Sigmoid colon (tissue), 7 donors: Measurements from ENCODE around the gene PJA2. TPM values are rescaled to one million over a fixed set of nuclear protein-coding genes. Genes with fewer than 3 reads are reported as not detected.
A peak's percentile ranks its signal among the peaks of the same experiment; 100 is the strongest.

Source experiments
- DNase-seq: peaks from one replicate; pipeline ENCODE4 v3.0.0-alpha.2; 2019
- H3K27ac ChIP-seq, 4 donors: fragments of 200-600 bp; sonication (generic); one replicate each; pipeline ENCODE4 v1.5.1; 2016 to 2019; ENCODE audit warnings: mild to moderate bottlenecking in 1 of 4
- H3K27me3 ChIP-seq, 3 donors: fragments of 200-600 bp; sonication (generic); one replicate each; pipeline ENCODE4 v1.5.1; 2019; ENCODE audit warnings: mild to moderate bottlenecking in 1 of 3
- H3K36me3 ChIP-seq, 4 donors: fragments of 200-600 bp; sonication (generic); one replicate each; pipeline ENCODE4 v1.5.1; 2016 to 2019
- H3K4me1 ChIP-seq, 4 donors: fragments of 200-600 bp; sonication (generic); one replicate each; pipeline ENCODE4 v1.5.1; 2017 to 2019
- H3K4me3 ChIP-seq, 4 donors: fragments of 200-600 bp; sonication (generic); one replicate each; pipeline ENCODE4 v1.5.1; 2017 to 2019; ENCODE audit warnings: mild to moderate bottlenecking in 2 of 4, moderate library complexity in 1 of 4
- H3K9me3 ChIP-seq, 4 donors: fragments of 200-600 bp in 3 of 4; sonication (generic) in 3 of 4; one replicate each; pipeline versions ENCODE4 v1.5.1 to v1.6.1; 2013 to 2019
- EP300 ChIP-seq, 4 donors: sonication (generic); formaldehyde crosslinking; IDR thresholded peaks; one replicate each; pipeline ENCODE4 v1.6.1; 2017; ENCODE audit warnings: antibody characterized with exemption in 4 of 4
- POLR2A ChIP-seq, 2 donors: fragments of 450-650 bp; IDR thresholded peaks; one replicate each; pipeline ENCODE4 v1.6.1; 2016; ENCODE audit warnings: antibody characterized with exemption in 2 of 2, mild to moderate bottlenecking in 2 of 2, moderate library complexity in 2 of 2
- POLR2AphosphoS5 ChIP-seq, 4 donors: sonication (generic); formaldehyde crosslinking; IDR thresholded peaks; one replicate each; pipeline ENCODE4 v1.6.1; 2017; ENCODE audit warnings: antibody characterized with exemption in 4 of 4
- WGBS, 2 donors: extraction: QIAGEN DNeasy Blood & Tissue Kit; methylation state at CpG; one replicate each; pipeline ENCODE4 v1.1.7; 2013; 5-methylcytosine and 5-hydroxymethylcytosine counted together
- intact Hi-C: fragments of 100-400 bp; cut with DNase I; formaldehyde crosslinking; loops from one replicate; pipeline ENCODE4 v1.15.1; 2023
- polyA plus RNA-seq, 3 donors: library from polyadenylated mRNA; stranded (reverse); fragments of 200-250 nt; gene quantifications; one replicate each; pipeline ENCODE4 v1.2.3, GENCODE V29; 2013
- total RNA-seq, 4 donors: library from RNA; depleted of rRNA; stranded (reverse); fragments of >200 nt; gene quantifications; one replicate each; pipeline ENCODE4 v1.1.0, GENCODE V29; 2016
- TF ChIP-seq, protein P1 (sequence below), 4 experiments: fragments of 450-650 bp in 3 of 4; fragments of 200-600 bp in 1 of 4; IDR thresholded peaks; one replicate each; pipeline ENCODE4 v1.5.1; 2016 to 2019; ENCODE audit warnings: antibody characterized with exemption in 4 of 4, mild to moderate bottlenecking in 3 of 4, moderate library complexity in 2 of 4
- donor health status: healthy with polysubstance abuse.
- donor health status: Bipolar disorder and iron deficiency.
- donor health status: healthy.

The PJA2 gene, protein sequence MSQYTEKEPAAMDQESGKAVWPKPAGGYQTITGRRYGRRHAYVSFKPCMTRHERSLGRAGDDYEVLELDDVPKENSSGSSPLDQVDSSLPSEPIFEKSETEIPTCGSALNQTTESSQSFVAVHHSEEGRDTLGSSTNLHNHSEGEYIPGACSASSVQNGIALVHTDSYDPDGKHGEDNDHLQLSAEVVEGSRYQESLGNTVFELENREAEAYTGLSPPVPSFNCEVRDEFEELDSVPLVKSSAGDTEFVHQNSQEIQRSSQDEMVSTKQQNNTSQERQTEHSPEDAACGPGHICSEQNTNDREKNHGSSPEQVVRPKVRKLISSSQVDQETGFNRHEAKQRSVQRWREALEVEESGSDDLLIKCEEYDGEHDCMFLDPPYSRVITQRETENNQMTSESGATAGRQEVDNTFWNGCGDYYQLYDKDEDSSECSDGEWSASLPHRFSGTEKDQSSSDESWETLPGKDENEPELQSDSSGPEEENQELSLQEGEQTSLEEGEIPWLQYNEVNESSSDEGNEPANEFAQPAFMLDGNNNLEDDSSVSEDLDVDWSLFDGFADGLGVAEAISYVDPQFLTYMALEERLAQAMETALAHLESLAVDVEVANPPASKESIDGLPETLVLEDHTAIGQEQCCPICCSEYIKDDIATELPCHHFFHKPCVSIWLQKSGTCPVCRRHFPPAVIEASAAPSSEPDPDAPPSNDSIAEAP
- 100 to 1,000 TPM; 163 to 213 (median 171) TPM for total RNA-seq
- polyA plus RNA-seq = 10 to 100 TPM; 35.4 to 40.6 (median 39.0) TPM

DNA sequence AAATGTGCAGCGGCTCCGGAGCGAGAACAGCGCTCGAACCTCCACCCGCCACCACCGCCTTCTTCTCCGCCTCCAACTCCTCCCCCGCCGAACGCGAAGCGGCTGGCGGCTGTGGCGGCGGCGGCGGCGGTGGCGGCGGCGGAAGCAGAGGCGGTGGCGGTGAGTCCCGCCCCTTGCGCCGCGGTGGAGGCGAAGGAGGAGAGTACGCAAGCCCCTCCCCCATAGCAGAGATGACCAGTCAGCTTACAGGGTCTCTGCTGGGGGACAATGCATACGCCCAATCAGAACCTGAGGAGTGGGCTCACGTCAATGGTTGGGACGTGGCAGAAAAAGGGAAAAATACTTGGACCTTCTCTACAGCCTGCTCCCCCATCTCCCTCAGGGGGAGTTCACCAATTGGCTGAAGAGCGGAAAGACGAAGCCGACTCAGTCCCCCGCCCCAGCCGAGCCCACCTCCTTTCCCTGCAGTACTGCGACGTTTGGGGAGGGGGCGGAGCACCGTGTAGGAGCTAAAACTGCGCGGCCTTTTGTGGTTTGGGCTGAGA lies at the start of gene PJA2:
Gene PJA2 (minus strand): TSS at position 131 of the 545 bp plus-strand sequence. CDS start 26,541 bp downstream, outside the sequence.
- Histone ChIP-seq H3K9me3 (no peaks in the 10 kb centered on the region), H3K4me3 (peak within 1 kb of the TSS; percentile 70 to 89 (median 85)), H3K4me1 (peaks cover 0 to 64% (median 56%) of the 10 kb centered on the region in 4 donors), H3K27me3 (no peaks in the 10 kb centered on the region), H3K36me3 (no peaks in the 10 kb centered on the region), H3K27ac (peak within 1 kb of the TSS; percentile 95 to 99 (median 98))
- WGBS, 2 donors = 0% methylated on average over 44 of the region's 44 CpGs
- intact Hi-C loops = loop anchor here (2.0 to 10.0 kb wide), 5 partner anchors 38 to 1028 kb away; partner anchors contain the start of gene FBXL17
- peak in 1 of 4 donors; percentile 58 for TF ChIP-seq EP300 (IDR thresholded peaks at IDR 0.05)
- TF ChIP-seq, protein P1, sequence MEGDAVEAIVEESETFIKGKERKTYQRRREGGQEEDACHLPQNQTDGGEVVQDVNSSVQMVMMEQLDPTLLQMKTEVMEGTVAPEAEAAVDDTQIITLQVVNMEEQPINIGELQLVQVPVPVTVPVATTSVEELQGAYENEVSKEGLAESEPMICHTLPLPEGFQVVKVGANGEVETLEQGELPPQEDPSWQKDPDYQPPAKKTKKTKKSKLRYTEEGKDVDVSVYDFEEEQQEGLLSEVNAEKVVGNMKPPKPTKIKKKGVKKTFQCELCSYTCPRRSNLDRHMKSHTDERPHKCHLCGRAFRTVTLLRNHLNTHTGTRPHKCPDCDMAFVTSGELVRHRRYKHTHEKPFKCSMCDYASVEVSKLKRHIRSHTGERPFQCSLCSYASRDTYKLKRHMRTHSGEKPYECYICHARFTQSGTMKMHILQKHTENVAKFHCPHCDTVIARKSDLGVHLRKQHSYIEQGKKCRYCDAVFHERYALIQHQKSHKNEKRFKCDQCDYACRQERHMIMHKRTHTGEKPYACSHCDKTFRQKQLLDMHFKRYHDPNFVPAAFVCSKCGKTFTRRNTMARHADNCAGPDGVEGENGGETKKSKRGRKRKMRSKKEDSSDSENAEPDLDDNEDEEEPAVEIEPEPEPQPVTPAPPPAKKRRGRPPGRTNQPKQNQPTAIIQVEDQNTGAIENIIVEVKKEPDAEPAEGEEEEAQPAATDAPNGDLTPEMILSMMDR (IDR thresholded peaks at IDR 0.05) = peak in 2 of 4 experiments; percentile 29 to 32
- TF ChIP-seq POLR2AphosphoS5 (IDR thresholded peaks at IDR 0.05) = peak; percentile 93 to 98 (median 95)
- TF ChIP-seq POLR2A (IDR thresholded peaks at IDR 0.05) = peak; percentile 80 to 95
- DNase-seq = peak; percentile 100

- H3K27ac ChIP-seq = peak overlapping the region; percentile 36 to 74 (median 72)
- WGBS, 2 donors = 22 to 50% methylated on average over 3 of the region's 3 CpGs
- H3K4me1 ChIP-seq = peaks cover 0 to 24% (median 20%) of the 10 kb centered on the region in 4 donors
- intact Hi-C loops = no loop called here
- H3K36me3 ChIP-seq = no peaks in the 10 kb centered on the region
- no peaks in the 10 kb centered on the region for H3K27me3 ChIP-seq
- no peak for DNase-seq
- H3K9me3 ChIP-seq = peaks cover 0 to 5% (median 0%) of the 10 kb centered on the region in 4 donors
- no peak overlapping the region for H3K4me3 ChIP-seq
- TF ChIP-seq EP300 (IDR thresholded peaks at IDR 0.05) (peak in 2 of 4 donors; percentile 47 to 50), POLR2AphosphoS5 (IDR thresholded peaks at IDR 0.05) (peak in 3 of 4 donors; percentile 53 to 78 (median 72))
- TF ChIP-seq, protein P1 (IDR thresholded peaks at IDR 0.05) = no peak
These were observed 45.9 kb upstream of the PJA2 start for GRCh38 chr5:109455598-109456096.

DNA sequence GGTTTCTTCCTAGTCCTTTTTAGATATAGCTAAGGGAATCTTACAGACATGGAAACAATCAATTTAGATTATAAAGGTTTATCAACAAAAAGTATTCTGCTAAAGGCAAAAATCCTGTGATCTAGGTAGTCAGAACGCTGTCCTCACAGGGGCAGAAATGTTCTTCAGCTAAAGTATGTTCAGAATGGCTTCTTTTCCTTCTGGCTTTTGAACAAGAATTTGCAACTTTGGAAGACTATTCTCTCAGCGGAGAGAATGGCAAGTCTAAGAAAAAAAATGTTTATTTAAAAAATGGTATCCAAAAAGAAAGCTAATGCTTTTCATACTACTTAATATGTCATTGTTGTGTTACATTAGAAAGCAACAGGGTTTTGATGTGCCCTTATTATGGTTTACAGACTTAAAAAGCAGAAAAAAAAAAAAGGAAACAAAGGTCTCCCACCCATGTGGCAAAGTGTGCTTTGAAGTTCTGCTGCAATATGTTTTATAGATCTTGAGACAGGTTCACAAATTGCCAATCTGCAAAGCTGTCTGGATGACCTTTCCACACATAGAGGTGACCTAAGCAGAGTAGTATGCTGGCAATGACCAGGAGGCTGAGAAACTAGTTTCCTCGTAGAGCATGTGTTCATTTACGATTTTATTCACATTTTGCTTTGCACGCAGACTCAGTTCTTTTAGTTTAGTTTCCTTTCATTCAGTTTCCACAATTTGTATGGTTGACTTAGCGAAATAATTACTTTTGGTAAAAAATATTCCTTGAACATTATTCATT lies 45.1 kb upstream of the PJA2 start:
- TF ChIP-seq POLR2AphosphoS5 (IDR thresholded peaks at IDR 0.05) (peak in 1 of 4 donors; percentile 9), EP300 (IDR thresholded peaks at IDR 0.05) (no peak)
- TF ChIP-seq, protein P1 (IDR thresholded peaks at IDR 0.05) = no peak
- Histone ChIP-seq H3K27me3 (no peaks in the 10 kb centered on the region), H3K4me1 (peaks cover 0 to 24% (median 20%) of the 10 kb centered on the region in 4 donors), H3K27ac (peak overlapping the region; percentile 36 to 74 (median 72)), H3K4me3 (no peak overlapping the region), H3K36me3 (no peaks in the 10 kb centered on the region), H3K9me3 (peaks cover 0 to 5% (median 0%) of the 10 kb centered on the region in 4 donors)
- WGBS, 2 donors = 67 to 76% methylated on average over 6 of the region's 6 CpGs
- intact Hi-C loops = no loop called here
- no peak for DNase-seq

GRCh38 chr5:109453251-109453650 lies 43.5 kb upstream of the PJA2 start:
- DNase-seq = no peak
- H3K4me3 ChIP-seq = no peak overlapping the region
- TF ChIP-seq POLR2AphosphoS5 (IDR thresholded peaks at IDR 0.05) (no peak), EP300 (IDR thresholded peaks at IDR 0.05) (no peak)
- peaks cover 0 to 5% (median 0%) of the 10 kb centered on the region in 4 donors for H3K9me3 ChIP-seq
- H3K36me3 ChIP-seq = no peaks in the 10 kb centered on the region
- intact Hi-C loops = no loop called here
- no peak overlapping the region for H3K27ac ChIP-seq
- no peaks in the 10 kb centered on the region for H3K27me3 ChIP-seq
- peaks cover 0 to 24% (median 20%) of the 10 kb centered on the region in 4 donors for H3K4me1 ChIP-seq
